Panc1 (cell line): ENCODE measurements around the gene UGT1A8.

ENCODE experiments used
- POLR2AphosphoS5 ChIP-seq: IDR thresholded peaks from 2 replicates; pipeline ENCODE4 v1.6.1; 2012; ENCODE audit warnings: mild to moderate bottlenecking, low read depth, low read length, moderate library complexity
- TF ChIP-seq, protein P1 (sequence below): fragments of 450-650 bp; IDR thresholded peaks from 2 replicates; pipeline ENCODE4 v1.5.1; 2017; ENCODE audit warnings: mild to moderate bottlenecking

DNA sequence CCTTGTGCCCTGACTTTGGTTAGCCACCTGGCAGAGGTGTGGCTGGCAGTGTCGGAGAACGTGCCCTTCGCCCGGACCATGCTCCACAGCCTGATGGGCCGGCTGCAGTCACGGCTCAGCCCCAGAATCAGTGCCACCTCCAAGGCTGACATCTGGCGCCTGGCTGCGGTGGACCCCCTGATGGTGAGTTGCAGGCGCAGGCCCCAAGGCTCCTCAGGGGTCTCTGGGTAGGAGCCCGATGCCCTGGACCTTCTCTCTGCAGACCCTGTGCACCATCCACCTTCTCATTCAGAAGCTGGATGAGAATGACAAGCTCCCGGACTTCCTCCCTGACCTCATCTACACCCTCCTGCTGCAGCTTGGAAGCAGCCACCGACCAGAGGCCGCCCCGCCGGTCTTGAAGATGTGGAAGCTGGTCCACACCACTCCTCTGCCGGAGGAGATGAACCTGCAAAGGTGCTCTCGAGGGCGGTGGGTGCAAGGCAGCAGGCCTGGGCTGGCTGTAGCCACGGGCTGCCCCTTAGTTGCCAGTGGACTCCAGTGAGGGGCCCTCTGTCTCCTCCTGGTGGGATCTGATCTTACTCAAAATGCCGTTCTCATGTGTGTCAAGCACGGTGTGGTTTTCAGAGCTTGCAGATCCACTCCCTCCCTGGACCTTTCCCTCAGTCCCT is 204.8 kb downstream of the UGT1A8 start:
- TF ChIP-seq, protein P1, sequence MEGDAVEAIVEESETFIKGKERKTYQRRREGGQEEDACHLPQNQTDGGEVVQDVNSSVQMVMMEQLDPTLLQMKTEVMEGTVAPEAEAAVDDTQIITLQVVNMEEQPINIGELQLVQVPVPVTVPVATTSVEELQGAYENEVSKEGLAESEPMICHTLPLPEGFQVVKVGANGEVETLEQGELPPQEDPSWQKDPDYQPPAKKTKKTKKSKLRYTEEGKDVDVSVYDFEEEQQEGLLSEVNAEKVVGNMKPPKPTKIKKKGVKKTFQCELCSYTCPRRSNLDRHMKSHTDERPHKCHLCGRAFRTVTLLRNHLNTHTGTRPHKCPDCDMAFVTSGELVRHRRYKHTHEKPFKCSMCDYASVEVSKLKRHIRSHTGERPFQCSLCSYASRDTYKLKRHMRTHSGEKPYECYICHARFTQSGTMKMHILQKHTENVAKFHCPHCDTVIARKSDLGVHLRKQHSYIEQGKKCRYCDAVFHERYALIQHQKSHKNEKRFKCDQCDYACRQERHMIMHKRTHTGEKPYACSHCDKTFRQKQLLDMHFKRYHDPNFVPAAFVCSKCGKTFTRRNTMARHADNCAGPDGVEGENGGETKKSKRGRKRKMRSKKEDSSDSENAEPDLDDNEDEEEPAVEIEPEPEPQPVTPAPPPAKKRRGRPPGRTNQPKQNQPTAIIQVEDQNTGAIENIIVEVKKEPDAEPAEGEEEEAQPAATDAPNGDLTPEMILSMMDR = no peak
- no peak for TF ChIP-seq POLR2AphosphoS5
